Left ventricle myocardium superior (tissue), 1 donor: ENCODE data around the gene SPATA31C1. TPM values are rescaled to one million over a fixed set of nuclear protein-coding genes. Genes with fewer than 3 reads are reported as not detected.
"Not testable (repeated sequence)": the region's sequence is repeated elsewhere in the genome, so short reads cannot be mapped to it uniquely, and the experiment has no call there.

Source experiments
- ATAC-seq: fragments of 200-7000 bp; cut with Tn5 transposase; one replicate; pipeline ENCODE4 v1.9.1; 2020; ENCODE audit warnings: mild to moderate bottlenecking, moderate library complexity
- DNase-seq: peaks from one replicate; pipeline ENCODE4 v3.0.0-alpha.2; 2020
- intact Hi-C: fragments of 100-400 bp; cut with micrococcal nuclease; formaldehyde crosslinking; loops from one replicate; pipeline ENCODE4 v1.11.0; 2022
- long read RNA-seq: library from polyadenylated mRNA; unstranded; transcript quantifications from one replicate; pipeline ENCODE4 v2.0.0, GENCODE V29; 2021
- total RNA-seq: library from RNA; stranded (reverse); fragmentation: NEBNext Ultra II Directional; extraction: Animal tissue kit (Norgen Biotek cat#: 25700); gene quantifications from one replicate; pipeline ENCODE4 v1.2.1, GENCODE V29; 2021
- donor health status: DM: no; HTN: yes; CAD: no; lungs with severe emphysema.

SPATA31C1 gene
- not detected for total RNA-seq
- long read RNA-seq: 0 reads

DNA sequence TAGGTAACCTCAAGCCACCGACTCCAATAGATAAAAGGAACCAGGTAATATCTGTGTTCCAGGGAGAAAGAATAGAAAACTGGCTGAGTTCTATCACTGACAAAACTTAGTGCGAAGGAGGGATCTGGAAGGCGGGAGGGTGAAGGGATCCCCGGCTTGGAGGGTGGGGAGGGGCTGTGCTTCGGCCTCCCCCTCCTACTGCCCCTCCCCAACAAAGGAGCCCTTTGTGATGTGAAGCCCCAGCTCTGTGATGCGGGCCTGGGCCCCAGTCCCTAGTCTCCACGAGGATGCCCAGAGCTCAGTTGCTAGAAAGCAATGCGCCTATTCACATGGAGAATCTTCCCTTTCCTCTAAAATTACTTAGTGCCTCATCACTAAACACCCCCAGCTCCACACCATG is at the start of gene SPATA31C1:
SPATA31C1 (plus strand) TSS at position 301 of the 400 bp plus-strand sequence.
- ATAC-seq, DNase-seq, intact Hi-C loops: not testable (repeated sequence)

DNA sequence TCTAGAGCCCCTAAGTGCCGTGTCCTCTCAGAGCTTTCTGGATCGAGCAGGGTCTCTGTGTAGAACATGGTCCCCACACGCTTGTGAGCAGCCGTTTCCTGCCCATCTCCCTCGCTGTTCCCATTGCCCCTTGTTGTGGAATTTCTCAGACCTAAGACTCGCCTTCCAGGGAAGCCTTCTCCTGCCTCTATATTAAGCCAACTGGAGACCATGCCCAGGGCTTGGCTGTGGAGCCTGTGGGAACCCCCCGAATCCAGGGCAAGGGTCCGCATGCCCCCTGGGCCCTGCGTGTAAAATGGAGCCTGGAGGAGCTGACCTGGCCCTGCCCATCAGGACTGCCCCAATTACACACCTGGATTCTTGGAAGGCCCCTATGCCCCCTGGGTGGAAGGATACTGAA is 49.6 kb upstream of the SPATA31C1 start:
- DNase-seq (no peak), ATAC-seq (no peak)
- intact Hi-C loops: no loop called here

GRCh38 chr9:87868635-87869034 is 49.1 kb upstream of the SPATA31C1 start:
- DNase-seq (no peak), ATAC-seq (no peak)
- intact Hi-C loops: no loop called here

GRCh38 chr9:87869082-87869481 is 48.7 kb upstream of the SPATA31C1 start:
- no peak for ATAC-seq
- intact Hi-C loops: no loop called here

GRCh38 chr9:87871425-87872078 is 46.2 kb upstream of the SPATA31C1 start:
- intact Hi-C loops: no loop called here
- no peak for ATAC-seq
- no peak for DNase-seq

More at GRCh38 chr9:87869082-87869481, 48.7 kb upstream of the SPATA31C1 start:
- no peak for DNase-seq

GRCh38 chr9:87872079-87872624 is 45.6 kb upstream of the SPATA31C1 start:
- ATAC-seq: no peak
- no peak for DNase-seq
- intact Hi-C loops: no loop called here

DNA sequence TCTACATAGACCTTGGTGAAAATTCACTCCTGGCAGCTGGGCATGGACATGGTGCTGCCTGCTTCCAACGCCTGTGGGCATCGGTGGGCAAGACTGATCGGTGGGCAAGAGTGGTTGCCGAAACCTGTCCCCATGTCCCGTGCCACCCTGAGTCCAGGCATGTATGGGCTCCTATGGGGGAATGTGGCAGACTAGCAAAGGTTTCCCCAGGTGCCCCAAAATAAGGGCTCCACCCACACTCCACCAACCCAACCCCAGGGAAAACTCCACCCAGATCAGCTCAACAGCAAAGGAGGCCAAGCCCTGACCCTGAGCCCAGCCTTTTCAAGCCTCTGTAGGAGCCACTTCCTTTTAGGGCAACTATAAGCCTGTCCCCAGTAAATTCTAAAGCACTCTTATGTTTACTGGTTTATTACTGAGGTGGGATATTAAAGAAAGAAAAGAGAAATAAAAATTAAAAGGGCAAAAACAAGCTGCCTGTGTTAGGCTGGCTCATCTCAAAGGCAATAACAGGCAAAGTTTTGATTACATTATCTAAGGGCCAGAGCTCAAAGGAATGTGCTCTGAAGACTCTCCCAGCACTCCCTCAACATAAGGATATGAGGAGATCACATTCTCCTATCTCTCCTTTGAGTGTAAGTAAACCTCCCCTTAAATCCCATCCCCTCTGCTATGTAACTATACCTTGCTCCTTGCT is 44.0 kb upstream of the SPATA31C1 start:
- intact Hi-C loops: no loop called here
- ATAC-seq (no peak), DNase-seq (no peak)

GRCh38 chr9:87874304-87874623 is 43.5 kb upstream of the SPATA31C1 start:
- DNase-seq: no peak
- intact Hi-C loops: no loop called here
- ATAC-seq: no peak

DNA sequence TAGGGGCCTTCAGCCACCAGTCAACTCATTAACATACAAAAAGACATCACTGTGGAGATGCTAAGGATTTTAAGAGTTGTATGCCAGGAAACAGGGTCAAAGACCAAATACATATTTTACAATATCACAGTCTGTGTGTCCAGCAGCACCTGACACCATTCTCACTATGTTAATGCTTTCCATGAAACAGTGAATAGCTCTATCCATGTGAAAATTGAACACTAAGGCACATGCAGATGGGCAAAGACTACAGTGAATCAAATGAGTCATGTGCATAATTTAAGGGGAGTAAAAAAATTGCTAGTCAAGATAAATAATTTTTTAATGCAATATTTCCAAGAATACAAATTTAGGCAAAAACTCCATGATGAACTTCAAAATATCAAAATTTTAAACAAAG is 42.7 kb upstream of the SPATA31C1 start:
- intact Hi-C loops: no loop called here
- DNase-seq: no peak
- no peak for ATAC-seq

DNA sequence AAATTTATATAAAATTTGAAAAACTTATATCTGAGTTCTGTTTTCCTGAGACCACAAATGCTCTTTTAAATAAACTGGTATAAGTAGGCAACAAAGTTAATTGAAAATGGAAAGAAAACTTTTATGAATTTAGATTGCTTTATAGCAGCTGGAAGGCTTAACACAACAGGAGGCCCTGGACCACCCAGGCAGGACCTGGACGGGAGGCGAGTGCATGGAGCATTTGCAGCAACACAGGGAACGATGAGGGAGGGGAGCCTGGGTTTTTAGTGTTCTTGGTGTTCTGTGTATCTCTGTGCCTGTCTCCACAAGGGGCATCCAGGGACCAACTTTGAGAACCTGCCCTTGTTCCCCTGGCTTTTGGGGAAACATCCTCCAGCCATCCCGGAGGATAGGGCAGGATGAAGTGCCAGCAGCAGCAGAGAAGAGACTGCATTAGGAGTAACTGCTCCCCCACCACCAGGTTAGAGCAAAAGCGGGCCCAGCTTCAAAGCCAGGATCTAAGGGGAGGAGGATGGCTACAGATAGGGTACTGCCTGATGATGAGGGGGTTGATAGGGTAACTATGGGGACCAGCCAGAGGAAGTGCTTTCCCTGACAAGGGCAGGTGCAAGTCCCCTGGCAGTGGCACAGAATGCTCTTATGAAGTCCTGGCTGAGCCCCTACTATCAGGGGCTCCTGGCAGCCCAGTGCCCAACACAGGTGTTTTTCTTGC is 41.8 kb upstream of the SPATA31C1 start:
- intact Hi-C loops: no loop called here
- ATAC-seq: no peak

GRCh38 chr9:87876708-87877107 is 41.1 kb upstream of the SPATA31C1 start:
- ATAC-seq (no peak), DNase-seq (no peak)
- intact Hi-C loops: no loop called here

More for the DNA sequence above, 41.8 kb upstream of the SPATA31C1 start:
- DNase-seq: no peak

DNA sequence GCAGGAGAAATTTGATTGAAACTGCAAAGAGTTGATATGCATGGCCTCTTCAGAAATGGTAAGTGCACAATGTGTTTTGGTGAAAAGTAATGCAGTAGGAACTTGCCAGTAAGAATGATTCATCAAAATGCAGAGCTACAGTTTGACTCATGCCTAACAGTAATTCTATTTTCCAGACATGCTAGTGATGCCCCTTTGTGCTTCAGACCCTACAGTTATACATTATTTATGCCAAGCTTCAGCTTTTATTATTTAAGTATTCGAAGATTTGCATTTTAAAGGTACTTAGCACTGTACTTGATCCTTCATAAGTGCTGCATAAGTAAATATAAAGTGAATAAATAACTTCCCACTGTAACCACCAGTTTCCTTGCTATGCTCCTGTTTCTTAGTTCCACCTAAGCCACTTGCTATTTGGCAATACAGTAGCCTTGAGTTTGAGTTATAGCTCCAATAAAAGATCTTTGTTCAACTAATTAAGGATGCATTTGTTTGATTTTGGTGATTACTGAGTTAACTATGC is 38.7 kb upstream of the SPATA31C1 start:
- no peak for ATAC-seq
- intact Hi-C loops: no loop called here
- no peak for DNase-seq

GRCh38 chr9:87880116-87880515 is 37.6 kb upstream of the SPATA31C1 start:
- intact Hi-C loops: no loop called here
- no peak for DNase-seq
- ATAC-seq: no peak

DNA sequence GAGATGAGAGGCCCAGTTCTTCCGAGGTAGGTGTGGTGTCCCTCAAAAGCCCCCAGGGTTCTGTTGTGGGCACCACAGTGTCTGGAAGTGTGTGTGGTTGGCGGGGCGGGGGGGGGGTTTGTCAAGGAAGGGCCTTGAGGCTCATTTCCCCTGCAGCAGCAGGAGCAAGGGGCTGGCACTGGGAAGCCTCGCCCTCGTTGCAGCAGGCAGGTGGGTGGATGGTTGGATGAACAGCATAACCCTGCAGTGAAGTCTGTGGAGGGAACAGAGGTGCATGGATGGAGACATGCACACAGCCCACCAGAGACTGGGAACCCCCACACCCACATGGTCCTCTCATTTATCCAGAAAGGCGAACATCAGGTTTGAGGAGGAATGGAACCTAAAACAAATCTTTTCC is 37.1 kb upstream of the SPATA31C1 start:
- ATAC-seq: no peak
- DNase-seq: peak; percentile 8
- intact Hi-C loops: no loop called here

- intact Hi-C loops: no loop called here
- ATAC-seq (no peak), DNase-seq (no peak)
Measured at GRCh38 chr9:87882627-87883026, 35.1 kb upstream of the SPATA31C1 start, which contains the start of gene SPATA31E1. TSS of gene SPATA31E1 (plus strand) at chr9:87882877. CDS start at chr9:87882892, 15 bp downstream.

DNA sequence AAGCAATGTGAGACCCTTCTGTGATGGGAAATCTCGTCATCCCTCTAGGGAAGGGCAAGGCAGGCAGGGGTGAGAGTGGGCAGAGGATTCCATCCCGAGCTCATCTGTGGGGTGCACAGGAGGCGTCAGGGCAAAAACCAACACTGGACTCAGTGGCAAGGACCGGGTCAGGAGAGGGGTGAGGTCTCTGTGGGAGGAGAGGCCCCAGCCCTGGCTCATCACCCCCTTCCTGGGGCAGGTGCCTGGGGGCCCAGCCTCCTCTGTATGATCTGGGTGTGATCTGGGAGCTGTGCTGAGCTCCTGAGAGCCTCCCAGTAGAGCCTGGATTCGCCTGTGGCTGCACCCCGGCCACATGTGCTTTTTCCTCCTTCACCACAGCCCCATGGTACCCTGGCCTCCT is 34.5 kb upstream of the SPATA31C1 start:
- ATAC-seq (no peak), DNase-seq (no peak)
- intact Hi-C loops: no loop called here

DNA sequence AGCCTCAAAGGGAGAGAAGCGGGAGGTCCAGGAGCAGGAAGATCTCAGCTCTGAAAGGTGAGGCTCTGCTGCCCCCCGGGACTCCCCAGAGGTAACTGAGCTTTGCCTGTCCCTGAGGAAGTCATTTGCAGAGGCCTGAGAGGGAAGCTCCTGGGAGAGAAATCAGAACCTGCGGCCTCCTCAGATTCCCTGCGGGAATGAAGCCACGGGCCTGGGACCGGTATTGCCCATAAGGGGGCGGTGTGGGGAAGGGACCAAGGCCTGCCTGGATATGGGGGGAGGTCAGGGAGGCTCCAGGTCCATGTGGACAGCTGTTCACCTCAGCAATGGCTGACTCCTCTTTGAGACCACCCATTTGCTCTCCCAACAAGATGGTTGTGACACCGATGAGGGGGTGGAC is 33.8 kb upstream of the SPATA31C1 start:
- DNase-seq (no peak), ATAC-seq (no peak)
- intact Hi-C loops: no loop called here

- intact Hi-C loops: no loop called here
- DNase-seq (no peak), ATAC-seq (no peak)
Measured at GRCh38 chr9:87884578-87885459, 32.9 kb upstream of the SPATA31C1 start.
